ENCODE measurements around the gene ANKRD62.
"Not testable (repeated sequence)": the region's sequence is repeated elsewhere in the genome, so short reads cannot be mapped to it uniquely, and the experiment has no call there.

ANKRD62 gene

GRCh38 chr18:12101266-12101665, 7.6 kb downstream of the ANKRD62 start:
- Mint-ChIP-seq H3K36me3 (ENCODE audit: low read depth) (no peaks in the 10 kb centered on the region), H3K27me3 (peaks cover 14% of the 10 kb centered on the region), H3K4me1 (no peaks in the 10 kb centered on the region), H3K27ac (no peak overlapping the region), H3K4me3 (no peak overlapping the region), H3K9me3 (no peaks in the 10 kb centered on the region)
- ATAC-seq, result no peak
- no peak for DNase-seq

- ATAC-seq (no peak), DNase-seq (no peak)
- Mint-ChIP-seq H3K9me3 (no peaks in the 10 kb centered on the region), H3K27ac (no peak overlapping the region), H3K4me3 (no peak overlapping the region), H3K4me1 (no peaks in the 10 kb centered on the region), H3K36me3 (ENCODE audit: low read depth) (no peaks in the 10 kb centered on the region), H3K27me3 (peaks cover 14% of the 10 kb centered on the region)
Observed at GRCh38 chr18:12102136-12102842, 8.6 kb downstream of the ANKRD62 start.

GRCh38 chr18:12106471-12106870, 12.8 kb downstream of the ANKRD62 start:
- peaks cover 16% of the 10 kb centered on the region for H3K27me3 Mint-ChIP-seq
- no peaks in the 10 kb centered on the region for H3K36me3 Mint-ChIP-seq (ENCODE audit: low read depth)
- DNase-seq, result no peak
- H3K4me3 Mint-ChIP-seq, result no peak overlapping the region
- no peak for ATAC-seq
- H3K4me1 Mint-ChIP-seq, result no peaks in the 10 kb centered on the region
- no peaks in the 10 kb centered on the region for H3K9me3 Mint-ChIP-seq
- no peak overlapping the region for H3K27ac Mint-ChIP-seq

DNA sequence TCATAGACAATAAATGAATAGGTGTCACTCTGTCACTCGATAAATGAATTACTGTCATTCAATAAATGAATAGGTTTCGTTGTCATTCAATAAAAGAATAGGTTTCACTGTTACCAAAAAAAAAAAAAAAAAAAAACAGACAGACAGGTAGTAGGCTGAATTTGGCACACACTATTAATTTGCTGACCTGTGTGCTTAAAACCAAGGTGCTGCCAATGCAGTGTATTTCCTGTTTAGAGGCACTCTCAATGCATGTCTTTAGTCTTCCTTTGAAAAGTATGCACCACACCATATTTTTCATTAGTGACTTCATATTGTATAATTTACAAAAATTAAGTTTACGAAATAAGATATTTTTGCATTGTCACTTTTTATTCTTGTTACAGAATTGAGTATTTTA, 16.2 kb downstream of the ANKRD62 start:
- no peak for DNase-seq
- ATAC-seq, result no peak
- Mint-ChIP-seq H3K9me3 (no peaks in the 10 kb centered on the region), H3K36me3 (ENCODE audit: low read depth) (no peaks in the 10 kb centered on the region), H3K4me3 (no peak overlapping the region), H3K27me3 (peaks cover 9% of the 10 kb centered on the region), H3K4me1 (no peaks in the 10 kb centered on the region), H3K27ac (no peak overlapping the region)

DNA sequence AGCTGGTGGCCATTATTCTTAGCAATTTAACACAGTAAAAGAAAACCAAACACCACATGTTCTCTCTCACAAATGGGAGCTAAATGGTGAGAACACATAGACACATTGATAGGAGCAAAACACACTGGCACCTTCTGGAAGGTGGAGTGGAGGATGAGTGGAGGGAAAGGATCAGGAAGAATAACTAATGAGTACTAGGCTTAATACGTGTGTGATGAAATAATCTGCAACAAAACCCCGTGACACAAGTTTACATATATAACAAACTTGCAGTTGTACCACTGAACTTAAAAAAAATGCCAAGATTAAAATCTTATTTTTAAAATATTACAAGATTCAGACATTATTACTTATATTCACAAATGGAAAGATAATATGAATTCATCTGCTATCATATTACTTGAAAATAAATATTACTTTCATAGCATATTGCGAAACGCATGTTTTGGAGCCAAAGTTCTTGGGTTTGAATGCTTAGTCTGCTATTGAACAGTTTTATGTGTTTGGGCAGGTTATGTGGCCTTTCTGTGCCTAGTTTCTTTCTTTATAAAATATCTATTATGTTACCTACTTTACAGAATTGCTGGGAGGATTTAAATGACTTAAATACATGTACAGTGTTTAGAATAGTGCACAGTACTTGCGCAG, 20.5 kb downstream of the ANKRD62 start:
- no peak for DNase-seq
- no peak for ATAC-seq

GRCh38 chr18:12119358-12119757, 25.7 kb downstream of the ANKRD62 start:
- Mint-ChIP-seq H3K9me3 (no peaks in the 10 kb centered on the region), H3K27ac (no peak overlapping the region), H3K4me1 (no peaks in the 10 kb centered on the region), H3K36me3 (ENCODE audit: low read depth) (no peaks in the 10 kb centered on the region), H3K4me3 (no peak overlapping the region), H3K27me3 (peaks cover 17% of the 10 kb centered on the region)
- no peak for DNase-seq
- ATAC-seq, result no peak

More for the DNA sequence above, 20.5 kb downstream of the ANKRD62 start:
- Mint-ChIP-seq H3K9me3 (no peaks in the 10 kb centered on the region), H3K4me3 (no peak overlapping the region), H3K27ac (no peak overlapping the region), H3K36me3 (ENCODE audit: low read depth) (no peaks in the 10 kb centered on the region), H3K4me1 (no peaks in the 10 kb centered on the region), H3K27me3 (peaks cover 8% of the 10 kb centered on the region)

- ATAC-seq (no peak), DNase-seq (no peak)
- no peaks in the 10 kb centered on the region for H3K9me3 Mint-ChIP-seq
- no peaks in the 10 kb centered on the region for H3K4me1 Mint-ChIP-seq
- peaks cover 22% of the 10 kb centered on the region for H3K27me3 Mint-ChIP-seq
- H3K36me3 Mint-ChIP-seq (ENCODE audit: low read depth), result no peaks in the 10 kb centered on the region
- no peak overlapping the region for H3K4me3 Mint-ChIP-seq
- H3K27ac Mint-ChIP-seq, result no peak overlapping the region
Observed at GRCh38 chr18:12121175-12122042, 27.8 kb downstream of the ANKRD62 start.

GRCh38 chr18:12122043-12122389, 28.4 kb downstream of the ANKRD62 start:
- not testable (repeated sequence) for DNase-seq; ATAC-seq; H3K4me3 Mint-ChIP-seq; H3K36me3 Mint-ChIP-seq (ENCODE audit: low read depth); H3K27ac Mint-ChIP-seq; H3K4me1 Mint-ChIP-seq; H3K9me3 Mint-ChIP-seq
- peaks cover 20% of the 10 kb centered on the region for H3K27me3 Mint-ChIP-seq

- H3K27me3 Mint-ChIP-seq; H3K36me3 Mint-ChIP-seq (ENCODE audit: low read depth); H3K27ac Mint-ChIP-seq; H3K9me3 Mint-ChIP-seq; DNase-seq; H3K4me1 Mint-ChIP-seq; ATAC-seq; H3K4me3 Mint-ChIP-seq: not testable (repeated sequence)
Observed at GRCh38 chr18:12127647-12128046, 34.0 kb downstream of the ANKRD62 start.

DNA sequence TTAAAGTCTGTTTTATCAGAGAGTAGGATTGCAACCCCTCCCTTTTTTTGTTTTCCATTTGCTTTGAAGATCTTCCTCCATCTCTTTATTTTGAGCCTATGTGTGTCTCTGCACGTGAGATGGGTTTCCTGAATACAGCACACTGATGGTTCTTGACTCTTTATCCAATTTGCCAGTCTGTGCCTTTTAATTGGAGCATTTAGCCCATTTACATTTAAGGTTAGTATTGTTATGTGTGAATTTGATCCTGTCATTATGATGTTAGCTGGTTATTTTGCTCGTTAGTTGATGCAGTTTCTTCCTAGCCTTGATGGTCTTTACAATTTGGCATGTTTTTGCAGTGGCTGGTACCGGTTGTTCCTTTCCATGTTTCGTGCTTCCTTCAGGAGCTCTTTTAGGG, 45.2 kb downstream of the ANKRD62 start:
- not testable (repeated sequence) for DNase-seq; H3K4me1 Mint-ChIP-seq; H3K27ac Mint-ChIP-seq; H3K36me3 Mint-ChIP-seq (ENCODE audit: low read depth); H3K9me3 Mint-ChIP-seq; ATAC-seq; H3K27me3 Mint-ChIP-seq; H3K4me3 Mint-ChIP-seq

DNA sequence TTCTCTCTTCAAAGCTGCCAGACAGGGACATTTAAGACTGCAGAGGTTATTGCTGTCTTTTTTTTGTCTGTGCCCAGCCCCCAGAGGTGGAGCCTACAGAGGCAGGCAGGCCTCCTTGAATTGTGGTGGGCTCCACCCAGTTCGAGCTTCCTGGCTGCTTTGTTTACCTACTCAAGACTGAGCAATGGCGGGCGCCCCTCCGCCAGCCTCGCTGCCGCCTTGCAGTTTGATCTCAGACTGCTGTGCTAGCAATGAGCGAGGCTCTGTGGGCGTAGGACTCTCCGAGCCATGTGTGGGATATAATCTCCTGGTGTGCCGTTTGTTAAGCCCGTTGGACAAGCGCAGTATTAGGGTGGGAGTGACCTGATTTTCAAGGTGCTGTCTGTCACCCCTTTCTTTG, 47.2 kb downstream of the ANKRD62 start:
- H3K27ac Mint-ChIP-seq; ATAC-seq; H3K4me3 Mint-ChIP-seq; H3K9me3 Mint-ChIP-seq; H3K36me3 Mint-ChIP-seq (ENCODE audit: low read depth); DNase-seq; H3K27me3 Mint-ChIP-seq; H3K4me1 Mint-ChIP-seq: not testable (repeated sequence)

DNA sequence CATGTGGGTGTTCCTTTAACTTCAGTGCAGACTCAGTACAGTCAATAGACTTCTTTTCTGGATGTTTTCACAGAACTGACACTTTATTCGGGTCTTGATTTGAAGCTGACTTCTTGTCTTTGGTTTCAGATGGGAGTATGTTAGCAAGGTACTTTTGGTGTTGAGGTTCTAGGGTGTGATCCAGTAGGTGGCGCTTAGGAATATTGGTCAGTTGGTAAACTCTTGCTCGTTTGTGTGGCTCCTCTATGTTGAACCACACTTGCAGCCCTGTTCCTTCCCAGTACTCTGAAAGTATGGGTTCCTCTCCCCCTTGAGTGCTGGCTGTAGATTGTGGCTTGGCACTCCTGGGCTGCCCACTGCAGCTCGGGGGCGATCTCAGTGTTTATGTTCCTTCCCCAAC, 48.1 kb downstream of the ANKRD62 start:
- H3K27me3 Mint-ChIP-seq; ATAC-seq; H3K4me1 Mint-ChIP-seq; H3K9me3 Mint-ChIP-seq; H3K4me3 Mint-ChIP-seq; H3K36me3 Mint-ChIP-seq (ENCODE audit: low read depth); DNase-seq; H3K27ac Mint-ChIP-seq: not testable (repeated sequence)

DNA sequence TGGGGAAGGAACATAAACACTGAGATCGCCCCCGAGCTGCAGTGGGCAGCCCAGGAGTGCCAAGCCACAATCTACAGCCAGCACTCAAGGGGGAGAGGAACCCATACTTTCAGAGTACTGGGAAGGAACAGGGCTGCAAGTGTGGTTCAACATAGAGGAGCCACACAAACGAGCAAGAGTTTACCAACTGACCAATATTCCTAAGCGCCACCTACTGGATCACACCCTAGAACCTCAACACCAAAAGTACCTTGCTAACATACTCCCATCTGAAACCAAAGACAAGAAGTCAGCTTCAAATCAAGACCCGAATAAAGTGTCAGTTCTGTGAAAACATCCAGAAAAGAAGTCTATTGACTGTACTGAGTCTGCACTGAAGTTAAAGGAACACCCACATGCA, 55.8 kb downstream of the ANKRD62 start:
- not testable (repeated sequence) for H3K36me3 Mint-ChIP-seq (ENCODE audit: low read depth); ATAC-seq; H3K27me3 Mint-ChIP-seq; H3K4me3 Mint-ChIP-seq; H3K27ac Mint-ChIP-seq; H3K9me3 Mint-ChIP-seq; DNase-seq; H3K4me1 Mint-ChIP-seq

GRCh38 chr18:12154361-12154760, 60.7 kb downstream of the ANKRD62 start:
- H3K27me3 Mint-ChIP-seq, result peaks cover 5% of the 10 kb centered on the region
- ATAC-seq (no peak), DNase-seq (no peak)

GRCh38 chr18:12155996-12156395, 62.4 kb downstream of the ANKRD62 start:
- peaks cover 3% of the 10 kb centered on the region for H3K27me3 Mint-ChIP-seq
- no peak overlapping the region for H3K4me3 Mint-ChIP-seq
- H3K27ac Mint-ChIP-seq, result no peak overlapping the region
- H3K9me3 Mint-ChIP-seq, result no peaks in the 10 kb centered on the region
- H3K4me1 Mint-ChIP-seq, result no peaks in the 10 kb centered on the region
- no peak for ATAC-seq
- H3K36me3 Mint-ChIP-seq (ENCODE audit: low read depth), result no peaks in the 10 kb centered on the region
- DNase-seq, result no peak

More at GRCh38 chr18:12154361-12154760, 60.7 kb downstream of the ANKRD62 start:
- Mint-ChIP-seq H3K36me3 (ENCODE audit: low read depth) (no peaks in the 10 kb centered on the region), H3K9me3 (no peaks in the 10 kb centered on the region), H3K4me3 (no peak overlapping the region), H3K27ac (no peak overlapping the region), H3K4me1 (no peaks in the 10 kb centered on the region)
